CD4-positive, alpha-beta T cell treated with Interleukin-6 at 100 ng/mL for 8 hours (primary cell): Measurements from ENCODE around the gene GBE1.

Experiments
- DNase-seq: peaks from one replicate; pipeline ENCODE4 v3.0.0-alpha.2; 2020; ENCODE audit warnings: mixed read lengths, low spot score

GBE1 gene

DNA sequence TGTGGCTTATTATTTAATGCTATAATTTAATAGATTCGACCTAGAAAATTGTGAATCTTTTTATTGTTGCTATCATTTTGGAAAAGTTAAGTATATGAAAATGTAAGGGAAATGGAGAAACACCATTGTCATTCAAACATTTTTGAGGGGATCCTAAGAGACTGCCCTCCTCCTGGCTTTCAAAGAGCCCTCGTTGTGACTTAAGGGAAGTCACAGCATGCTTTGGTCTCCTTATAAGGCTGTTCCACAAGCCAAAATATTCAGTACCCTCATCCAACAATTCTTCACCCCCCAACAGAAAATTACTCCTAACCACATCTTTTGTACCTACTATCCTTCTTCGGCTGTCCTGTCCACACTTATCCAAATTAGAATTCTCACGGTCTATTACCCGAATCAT lies 140.2 kb downstream of the GBE1 start:
- DNase-seq, result no peak

DNA sequence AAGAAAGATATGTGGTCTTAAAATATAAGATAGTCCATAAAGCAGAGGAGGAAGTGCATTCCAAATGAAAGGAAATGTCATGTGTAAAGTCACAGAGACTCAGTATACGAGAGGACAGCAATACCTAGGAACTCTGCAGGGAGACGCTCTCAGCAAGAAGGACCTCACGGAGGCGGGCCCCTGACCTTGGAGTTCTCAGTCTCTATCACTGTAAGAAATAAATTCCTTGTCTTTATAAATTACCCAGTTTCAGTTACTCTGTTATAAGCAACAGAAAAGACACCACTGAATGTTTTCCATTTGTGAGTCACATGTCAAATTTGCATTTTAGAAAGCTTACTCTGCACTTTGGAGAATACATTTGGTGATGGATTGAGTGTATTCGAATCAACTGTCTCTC lies 140.6 kb downstream of the GBE1 start:
- DNase-seq, result no peak

DNA sequence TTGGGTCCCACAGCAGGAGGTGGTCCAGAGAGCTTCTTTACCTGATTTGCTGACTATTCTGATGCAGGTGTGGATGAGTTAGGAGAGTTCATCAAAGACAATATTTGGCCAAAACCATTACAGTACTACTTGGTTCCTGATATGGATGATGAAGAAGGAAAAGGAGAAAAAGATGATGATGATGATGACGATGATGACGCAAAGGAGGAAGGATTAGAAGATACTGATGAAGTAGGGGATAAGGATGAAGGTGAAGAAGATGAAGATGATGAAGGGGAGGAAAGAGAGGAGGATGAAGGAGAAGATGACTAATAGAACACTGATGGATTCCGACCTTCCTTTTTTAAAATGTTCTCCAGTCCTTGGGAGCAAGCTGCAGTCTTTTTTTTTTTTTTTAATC lies 148.7 kb downstream of the GBE1 start:
- no peak for DNase-seq

DNA sequence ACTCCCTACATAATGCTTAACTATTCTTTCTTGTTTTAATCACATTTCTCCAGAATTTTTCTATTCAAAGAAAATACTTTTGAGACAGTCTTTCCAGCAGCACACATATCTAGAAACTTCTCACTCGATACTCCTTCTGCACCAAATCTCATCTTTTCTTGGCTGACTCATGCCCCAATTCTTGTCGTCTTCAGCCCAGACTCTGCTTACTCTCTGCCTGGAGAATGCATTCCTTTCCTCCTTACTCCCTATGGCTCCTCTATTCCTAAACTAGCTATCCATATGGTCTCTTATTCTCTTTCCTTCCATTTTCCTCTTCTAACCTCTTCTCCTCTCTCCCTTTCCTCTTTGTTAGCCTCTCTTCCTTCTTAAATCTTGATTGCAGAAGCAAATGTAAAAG lies 158.7 kb downstream of the GBE1 start:
- DNase-seq, result no peak

DNA sequence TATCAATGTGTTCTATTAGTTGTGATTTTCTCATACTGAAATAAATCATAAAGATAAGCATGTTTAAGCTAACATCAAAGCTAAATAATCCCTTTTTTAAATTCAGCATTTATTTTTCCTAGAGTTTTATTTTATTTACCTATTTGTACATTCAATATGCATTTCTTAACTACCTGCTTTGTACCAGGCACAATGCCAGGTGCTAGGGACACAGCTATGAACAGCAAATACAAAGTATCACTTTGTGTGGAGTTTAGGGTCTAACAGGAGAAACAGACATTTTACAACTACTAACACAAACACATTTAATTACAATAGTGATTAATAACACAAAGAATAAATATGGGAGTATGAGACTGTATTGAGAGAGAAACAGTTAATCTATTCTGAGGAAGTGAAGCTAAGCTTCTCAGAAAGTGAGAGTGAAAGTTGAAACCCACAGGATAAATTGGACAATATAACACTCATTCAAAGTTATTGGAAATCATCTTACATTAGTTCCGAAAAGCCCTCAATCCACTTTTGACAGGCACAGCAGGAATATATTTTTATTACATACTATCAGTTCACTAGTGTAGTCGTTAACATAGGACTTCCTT lies 159.6 kb downstream of the GBE1 start:
- no peak for DNase-seq

DNA sequence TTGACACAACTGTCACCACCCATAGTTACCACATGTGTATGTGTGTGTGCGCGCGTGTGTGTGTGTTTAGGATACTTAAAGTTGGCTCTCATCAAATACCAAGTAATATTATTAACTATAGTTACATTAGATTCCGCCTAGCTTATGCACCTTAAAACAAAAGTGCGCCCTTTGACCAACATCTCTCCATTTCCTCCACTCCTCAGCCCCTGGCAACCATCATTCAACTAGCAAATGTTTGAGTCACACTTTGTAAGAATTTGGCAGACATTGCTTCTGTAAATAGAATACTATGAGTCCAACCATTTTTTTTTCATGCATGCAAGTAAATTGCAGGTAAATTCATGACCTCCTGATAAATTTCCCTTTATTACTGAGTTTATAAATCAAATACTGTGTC lies 169.3 kb downstream of the GBE1 start:
- no peak for DNase-seq

DNA sequence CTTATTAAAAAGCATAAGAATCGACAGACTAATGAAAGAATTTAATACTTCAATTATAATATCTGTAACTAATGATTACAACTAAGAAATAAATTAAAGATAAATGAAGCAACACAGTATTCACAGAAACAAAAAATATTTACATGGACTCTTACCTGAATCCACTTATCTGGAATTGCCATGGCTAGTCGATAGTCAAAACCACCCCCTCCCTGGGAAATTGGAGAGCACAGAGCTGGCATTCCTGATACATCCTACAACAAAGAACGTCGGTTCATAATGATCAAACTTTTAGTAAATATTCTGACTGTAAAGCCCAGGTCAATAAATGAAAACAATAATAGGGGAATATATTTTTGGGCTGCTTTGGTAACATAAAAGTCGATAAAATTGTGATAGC lies 175.5 kb downstream of the GBE1 start:
- DNase-seq, result no peak

DNA sequence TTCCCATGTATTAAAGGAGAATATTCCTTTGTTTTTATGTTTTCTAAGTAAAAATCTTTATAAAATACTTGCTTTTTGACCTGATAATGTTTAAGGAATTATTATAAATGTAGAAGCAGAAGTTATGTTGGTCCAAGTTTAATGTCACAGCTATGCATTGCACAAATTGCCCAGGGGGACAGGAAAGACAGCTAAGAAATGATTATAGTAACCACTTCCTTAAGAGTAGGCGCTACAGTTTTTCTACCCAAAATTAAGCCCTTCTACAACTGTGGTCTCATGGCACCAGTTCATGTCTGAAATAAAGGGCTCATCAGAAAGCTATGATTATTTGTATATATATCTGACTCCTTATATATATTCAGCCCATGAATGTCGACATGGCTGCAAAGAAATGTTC lies 176.4 kb downstream of the GBE1 start:
- DNase-seq, result no peak

DNA sequence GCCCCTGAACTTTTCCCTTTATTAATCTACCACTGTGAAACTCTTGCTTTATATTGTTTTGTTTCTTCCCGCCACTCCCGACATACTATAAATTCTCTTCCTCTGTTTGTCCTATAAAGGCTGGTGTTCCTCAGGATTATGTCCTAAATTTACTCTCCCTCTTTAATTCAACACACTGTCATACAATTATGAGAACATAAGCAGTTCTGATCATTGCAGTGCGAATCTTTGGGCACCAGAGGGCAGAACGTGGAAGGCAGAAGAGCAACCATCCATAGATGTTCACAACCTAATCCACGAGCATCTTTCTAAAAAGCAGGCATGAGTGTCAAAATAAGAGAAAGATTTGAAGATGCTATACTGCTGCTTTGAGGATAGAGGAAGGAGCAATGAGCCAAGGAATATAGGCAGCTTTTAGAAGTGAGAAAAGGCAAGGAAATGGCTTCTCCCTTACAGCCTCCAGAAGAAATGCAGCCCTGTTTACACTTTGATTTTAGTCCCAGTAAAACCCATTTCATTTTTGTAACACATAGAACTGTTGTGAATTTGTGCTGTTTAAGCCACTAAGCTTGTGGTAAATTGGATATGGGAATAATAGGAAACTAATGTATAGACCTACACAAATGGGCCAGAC lies 179.4 kb downstream of the GBE1 start:
- DNase-seq, result no peak

DNA sequence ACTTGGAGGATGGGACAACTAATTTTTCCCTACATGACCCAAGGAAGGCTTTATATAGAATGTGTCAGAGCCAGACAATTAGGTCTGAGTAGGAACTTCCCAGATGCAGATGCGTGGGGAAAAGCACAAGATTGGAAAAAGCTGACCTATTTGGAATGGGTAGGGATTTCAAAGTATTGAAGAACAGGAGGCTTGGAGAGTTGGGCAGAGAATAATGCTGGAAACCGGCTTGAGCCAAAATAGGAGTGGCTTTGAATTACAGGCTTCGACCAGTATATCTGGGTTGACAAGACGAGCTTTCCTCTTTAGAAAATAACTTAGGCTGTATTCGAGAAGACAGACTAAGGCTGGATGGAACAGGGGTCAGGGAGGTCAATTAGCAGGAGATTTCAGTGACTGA lies 181.1 kb downstream of the GBE1 start:
- DNase-seq, result no peak

DNA sequence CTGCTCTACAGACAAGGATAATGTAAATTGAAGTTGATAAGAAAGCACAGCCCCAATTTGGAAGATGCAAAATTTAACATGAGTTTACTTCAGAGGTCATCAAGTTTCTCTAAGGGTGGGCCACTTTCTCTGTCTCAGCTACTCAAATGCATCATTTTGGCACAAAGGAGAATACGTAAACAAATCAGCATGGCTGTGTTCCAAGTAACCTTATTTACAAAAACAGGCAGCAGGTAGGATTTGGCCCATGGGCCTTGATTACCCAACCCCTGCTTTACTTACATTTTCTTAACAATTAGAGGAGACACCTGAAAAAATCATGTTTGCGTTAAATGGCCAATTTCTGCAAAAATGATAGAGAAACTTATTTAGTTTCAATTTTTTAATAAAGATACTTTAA lies 181.7 kb downstream of the GBE1 start:
- no peak for DNase-seq

DNA sequence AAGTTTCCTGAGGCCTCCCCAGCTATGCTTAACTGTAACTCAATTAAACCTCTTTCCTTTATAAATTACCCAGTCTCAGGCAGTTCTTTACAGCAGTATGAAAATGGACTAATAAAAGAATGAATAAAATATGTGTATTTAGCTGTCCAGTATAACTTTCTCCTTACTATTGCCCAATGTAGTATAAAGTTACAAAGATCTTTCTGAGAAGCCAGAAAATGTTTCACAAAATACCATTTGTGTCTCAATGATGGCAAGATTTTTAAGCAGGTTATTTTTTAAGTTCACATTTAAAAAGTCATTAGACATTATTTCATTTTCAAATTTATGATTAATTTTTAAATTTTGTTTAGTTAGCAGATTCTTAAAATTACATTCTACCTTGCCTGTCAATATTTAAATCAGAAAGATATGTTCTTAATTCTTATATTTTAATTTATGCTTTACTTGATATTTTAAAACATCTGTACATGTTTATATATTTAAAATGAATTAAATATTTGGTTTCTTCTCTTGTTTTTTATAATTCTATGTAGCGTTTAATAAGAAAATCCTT lies 189.2 kb downstream of the GBE1 start:
- no peak for DNase-seq

DNA sequence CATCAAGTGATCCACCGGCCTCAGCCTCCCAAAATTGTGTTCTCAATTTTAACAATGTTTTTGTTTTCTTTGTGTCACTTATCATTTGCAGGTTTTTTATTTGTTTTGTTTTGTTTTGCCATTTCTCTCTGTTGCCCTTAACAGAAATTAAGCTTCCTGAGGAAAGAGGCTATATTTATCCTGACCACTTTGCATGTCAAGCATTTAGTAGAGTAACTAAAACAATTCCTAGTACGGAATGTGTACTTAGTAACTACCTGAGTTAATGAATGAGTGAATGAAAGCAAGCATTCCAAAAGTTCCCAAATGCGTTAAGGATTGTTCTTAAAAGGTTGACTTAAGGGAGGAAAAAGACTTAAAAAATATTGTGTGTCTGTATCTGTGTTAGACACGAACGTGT lies 193.1 kb downstream of the GBE1 start:
- no peak for DNase-seq

DNA sequence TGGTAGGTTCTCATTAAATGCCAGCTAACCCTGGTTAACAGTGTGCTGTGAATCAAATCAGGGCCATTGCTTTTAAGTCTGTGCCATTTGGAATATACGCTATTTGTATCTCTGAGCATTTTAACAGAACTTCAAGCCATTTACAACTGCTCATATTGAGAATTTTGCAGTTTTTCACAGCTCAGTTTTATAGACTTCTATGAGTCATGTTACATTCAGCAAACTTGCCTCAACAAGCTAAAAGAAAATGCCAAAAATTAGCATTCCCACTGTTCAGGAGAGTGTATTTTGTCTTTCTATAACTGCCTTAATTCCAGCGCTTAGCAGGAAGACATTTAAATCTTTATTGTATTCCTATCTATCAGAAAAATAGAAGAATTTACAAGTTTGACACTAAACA lies 196.4 kb downstream of the GBE1 start:
- DNase-seq, result no peak

DNA sequence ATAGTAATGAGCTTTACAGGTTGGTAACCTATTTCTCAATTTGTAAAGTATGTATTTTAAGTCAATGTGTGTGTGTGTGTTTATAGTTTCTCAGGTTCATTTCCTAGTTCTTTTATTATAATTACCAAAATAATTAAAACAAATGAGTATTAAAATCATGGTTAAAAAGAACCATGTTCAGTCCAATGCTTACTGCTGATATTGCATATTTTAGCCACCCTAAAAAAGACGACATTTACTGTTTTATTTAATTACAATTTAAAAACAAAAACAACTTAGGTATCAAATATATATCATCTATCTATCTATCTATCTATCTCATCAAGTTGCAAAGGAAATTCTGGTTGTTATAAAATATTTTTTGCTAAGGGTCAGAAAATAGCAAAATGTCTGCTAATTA lies 203.3 kb downstream of the GBE1 start:
- no peak for DNase-seq

DNA sequence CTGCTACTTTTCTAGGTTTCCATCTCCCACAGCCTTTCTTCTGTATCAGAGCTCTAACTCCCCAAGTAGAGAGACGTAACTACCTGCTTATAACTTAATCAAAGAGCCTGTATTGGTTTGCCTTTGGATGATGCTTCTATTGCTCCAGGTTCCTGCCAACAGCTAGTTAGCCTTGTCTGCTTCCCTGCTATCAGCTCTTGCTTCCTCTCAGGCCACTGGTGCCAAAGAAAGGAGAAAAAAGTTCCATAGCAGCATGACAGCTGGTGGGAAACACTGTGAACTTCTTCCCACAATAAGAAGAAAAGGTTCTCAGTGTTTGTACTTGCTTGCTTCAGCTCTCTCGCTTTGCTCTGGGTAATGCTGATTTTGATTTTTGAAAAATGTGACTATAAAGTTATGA lies 206.6 kb downstream of the GBE1 start:
- DNase-seq, result no peak

DNA sequence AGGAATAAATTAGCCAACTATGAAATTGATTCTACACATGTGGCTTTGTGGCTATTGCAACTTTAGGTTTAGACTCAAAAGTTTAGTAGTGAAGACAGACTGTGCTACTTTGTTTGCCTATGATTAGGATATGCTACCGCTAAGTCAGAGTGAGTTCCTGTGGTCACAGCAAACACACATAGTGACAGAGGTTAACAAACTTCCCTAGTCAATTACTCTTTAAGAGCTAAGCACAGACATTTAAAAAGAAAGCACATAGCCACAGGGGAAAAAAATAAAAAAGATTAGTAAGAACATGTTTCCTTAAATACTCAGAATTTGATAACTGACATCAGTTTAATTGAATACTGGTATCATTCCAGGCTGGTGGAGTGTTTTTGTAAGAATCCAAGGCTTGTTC lies 207.1 kb downstream of the GBE1 start:
- DNase-seq, result no peak

DNA sequence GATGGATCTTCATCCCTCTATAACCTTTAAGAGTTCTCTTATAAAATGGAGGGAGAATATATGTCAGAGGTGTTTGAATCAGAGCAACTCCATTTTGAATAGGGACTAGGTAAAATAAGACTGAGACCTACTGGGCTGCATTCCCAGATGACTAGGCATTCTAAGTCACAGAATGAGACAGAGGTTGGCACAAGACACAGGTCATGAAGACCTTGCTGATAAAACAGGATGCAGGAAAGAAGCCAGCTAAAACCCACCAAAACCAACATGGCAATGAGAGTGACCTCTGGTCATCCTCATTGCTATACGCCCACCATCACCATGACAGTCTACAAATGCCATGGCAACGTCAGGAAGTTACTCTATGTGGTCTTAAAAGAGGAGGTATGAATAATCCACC lies 211.0 kb downstream of the GBE1 start:
- no peak for DNase-seq

DNA sequence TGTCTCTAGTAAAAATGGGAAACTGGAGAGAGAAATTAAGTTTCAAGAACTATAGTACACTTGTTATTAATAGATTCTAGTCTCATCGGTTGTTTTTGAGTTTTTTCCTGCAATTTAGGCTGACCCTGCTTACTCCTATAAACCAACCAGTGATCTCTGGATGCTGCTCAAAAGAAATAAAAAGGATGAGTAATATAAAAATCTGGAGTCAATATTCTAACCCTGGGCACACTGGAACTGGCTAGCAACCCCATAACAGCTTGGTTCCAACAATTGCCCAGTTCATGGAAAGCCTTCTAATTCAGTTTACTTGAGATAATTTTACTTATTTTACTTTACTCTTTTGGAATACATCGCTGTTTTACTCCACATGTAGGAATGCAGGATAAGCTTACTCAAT lies 211.6 kb downstream of the GBE1 start:
- no peak for DNase-seq

DNA sequence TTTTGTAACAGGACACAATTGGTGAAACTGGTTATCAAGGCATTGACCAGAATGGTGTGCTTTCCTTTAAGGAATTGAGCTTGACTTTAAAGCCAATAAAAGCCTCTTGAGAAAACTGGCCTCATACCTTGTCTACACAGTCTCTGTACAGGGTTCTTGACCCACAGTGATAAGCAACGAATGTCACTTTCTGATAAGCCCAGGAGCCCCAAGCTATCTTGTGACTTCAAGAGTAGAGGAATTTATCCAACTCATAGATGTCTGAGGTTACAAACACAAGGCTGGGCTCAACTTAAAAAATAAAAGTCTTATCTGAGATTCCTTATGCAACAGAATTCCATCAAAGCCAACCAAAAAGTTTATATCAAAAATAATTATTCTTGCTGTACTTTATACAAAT lies 212.1 kb downstream of the GBE1 start:
- no peak for DNase-seq

DNA sequence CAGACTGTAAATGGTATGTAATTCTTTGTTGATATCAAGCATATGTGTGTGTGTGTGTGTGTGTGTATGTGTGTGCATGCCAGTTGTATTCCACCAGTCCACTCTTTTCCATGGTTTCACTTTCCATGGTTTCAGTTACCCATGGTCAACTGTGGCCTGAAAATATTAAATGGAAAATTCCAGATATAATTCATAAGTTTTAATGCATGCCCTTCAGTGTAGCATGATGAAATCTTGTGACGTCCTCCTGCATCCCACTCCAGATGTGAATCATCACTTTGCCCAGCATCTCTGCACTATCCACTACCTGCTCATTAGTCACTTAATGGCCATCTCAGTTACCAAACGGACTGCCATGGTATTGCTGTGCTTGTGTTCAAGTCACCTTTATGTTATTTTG lies 215.9 kb downstream of the GBE1 start:
- no peak for DNase-seq

DNA sequence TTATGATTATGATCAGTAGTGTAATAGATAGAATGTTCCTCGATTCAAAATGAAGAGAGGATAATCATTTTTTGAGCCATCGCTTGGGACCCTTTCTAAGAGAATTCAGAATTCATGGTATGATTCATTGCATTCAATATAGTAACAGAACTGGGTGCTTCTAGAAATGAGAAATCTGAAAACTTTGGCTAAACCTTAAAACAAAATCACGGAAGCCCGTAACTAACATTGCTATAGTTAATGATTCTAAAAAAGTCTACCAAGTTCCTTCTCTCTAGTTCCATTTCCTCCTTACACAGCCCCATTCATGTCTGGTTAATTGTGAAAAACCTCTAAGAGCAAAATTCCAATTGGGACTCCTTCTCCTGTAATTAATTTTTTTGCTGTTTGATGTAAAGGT lies 217.1 kb downstream of the GBE1 start:
- no peak for DNase-seq

DNA sequence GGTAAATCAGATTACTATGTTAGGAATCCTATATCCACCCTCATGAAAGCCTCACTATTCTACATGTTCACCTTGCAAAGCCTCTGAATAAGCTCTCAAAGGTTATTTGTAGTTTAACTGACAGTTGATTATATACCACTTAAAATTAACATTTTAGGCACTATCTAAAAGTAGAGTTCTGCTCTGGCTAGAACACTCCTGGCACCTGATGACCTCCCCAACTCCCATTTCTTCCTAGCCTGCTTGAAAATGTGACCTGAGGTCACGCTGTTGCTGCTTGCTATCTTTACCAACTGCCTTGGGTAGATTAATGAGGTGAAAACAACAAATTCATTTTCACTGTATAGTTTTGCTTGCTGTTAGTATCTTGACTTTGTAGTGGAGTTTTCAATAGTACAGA lies 220.7 kb downstream of the GBE1 start:
- no peak for DNase-seq

DNA sequence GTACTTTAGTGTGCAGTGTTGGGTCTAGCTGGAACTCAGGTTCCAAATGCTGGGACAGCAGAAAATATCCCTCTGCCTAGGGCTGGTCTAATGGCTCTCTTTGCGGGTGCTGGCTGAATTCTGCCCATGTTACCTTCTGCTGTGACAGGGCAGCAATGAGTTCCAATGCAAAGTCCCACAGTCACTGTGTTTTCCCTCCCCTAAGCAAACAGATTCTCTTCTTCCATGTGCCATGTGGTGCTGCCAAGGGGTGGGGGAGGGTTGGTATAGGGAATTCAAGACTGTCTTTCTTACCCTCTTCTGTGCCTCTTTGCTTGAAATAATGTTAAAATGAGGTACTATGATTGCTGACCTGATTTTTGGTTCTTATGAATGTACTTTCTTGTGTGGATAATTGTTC lies 229.6 kb downstream of the GBE1 start:
- DNase-seq, result no peak
